AG10803 (cell line): Measurements from ENCODE around the gene SRRM5.

Experiments
- DNase-seq: peaks from one replicate; pipeline ENCODE4 v3.0.0; 2010; ENCODE audit warnings: low read depth
- H3K4me3 ChIP-seq: 2 replicates; pipeline ENCODE4 v1.5.1; 2011; ENCODE audit warnings: mild to moderate bottlenecking, low read length, control low read depth
- CTCF ChIP-seq: conservative IDR thresholded peaks from 2 replicates; pipeline ENCODE4 v1.5.1; 2011; ENCODE audit warnings: mild to moderate bottlenecking, low read length, control low read depth, inconsistent platforms

Gene SRRM5

GRCh38 chr19:43607238-43608205 lies 4.4 kb upstream of the SRRM5 start:
- no peak for TF ChIP-seq CTCF
- no peak for DNase-seq
- no peak overlapping the region for H3K4me3 ChIP-seq

- H3K4me3 ChIP-seq, result no peak overlapping the region
- no peak for DNase-seq
- no peak for TF ChIP-seq CTCF
Observed at GRCh38 chr19:43609872-43610271, 2.0 kb upstream of the SRRM5 start.

GRCh38 chr19:43610493-43610892 lies 1.4 kb upstream of the SRRM5 start:
- DNase-seq, result no peak
- no peak overlapping the region for H3K4me3 ChIP-seq
- no peak for TF ChIP-seq CTCF

- no peak for TF ChIP-seq CTCF
- H3K4me3 ChIP-seq, result no peak overlapping the region
- no peak for DNase-seq
Observed at GRCh38 chr19:43612374-43612773, 486 bp downstream of the SRRM5 start.

GRCh38 chr19:43616306-43616705 lies 4.4 kb downstream of the SRRM5 start:
- no peak overlapping the region for H3K4me3 ChIP-seq
- no peak for DNase-seq
- no peak for TF ChIP-seq CTCF

- H3K4me3 ChIP-seq, result no peak overlapping the region
- TF ChIP-seq CTCF, result no peak
- no peak for DNase-seq
Observed at GRCh38 chr19:43616954-43617353, 5.1 kb downstream of the SRRM5 start.

GRCh38 chr19:43618921-43619261 lies 7.0 kb downstream of the SRRM5 start:
- no peak for DNase-seq
- TF ChIP-seq CTCF, result no peak
- peak overlapping the region; percentile 93 for H3K4me3 ChIP-seq
